Dermis blood vessel endothelial cell (primary cell): ENCODE results near the gene RASGRF2. TPM values are rescaled to one million over a fixed set of nuclear protein-coding genes. Genes with fewer than 3 reads are reported as not detected.
"Not testable (repeated sequence)": the region's sequence is repeated elsewhere in the genome, so short reads cannot be mapped to it uniquely, and the experiment has no call there.

Experiments used
- DNase-seq: peaks from one replicate; pipeline ENCODE4 v3.0.0; 2010
- total RNA-seq: library from RNA; depleted of rRNA; stranded (reverse); fragments of >200 nt; gene quantifications from 2 replicates; pipeline ENCODE4 v1.2.3, GENCODE V29; 2014

RASGRF2 gene
- total RNA-seq, 1 donor from 2014 or later: 26.4 TPM

DNA sequence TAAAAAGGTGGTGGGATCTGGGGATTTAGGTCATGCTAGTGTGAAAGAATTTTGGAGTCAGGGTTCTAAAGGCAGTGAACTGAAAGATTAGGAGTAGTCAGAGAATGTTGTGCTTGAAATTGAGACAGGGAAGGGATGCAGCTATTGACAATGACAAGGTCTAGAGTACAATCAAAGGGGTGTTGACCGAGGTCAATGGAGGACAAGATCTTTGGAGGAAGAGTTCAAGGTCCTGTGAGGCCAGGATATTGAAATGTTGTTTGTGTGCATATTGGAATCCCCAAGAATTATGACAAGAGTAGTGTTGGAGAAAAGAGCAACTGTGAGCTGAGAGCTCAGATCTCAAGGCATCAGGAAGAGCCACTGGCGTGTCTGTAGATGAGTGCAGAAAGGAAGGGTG is 116.9 kb downstream of the RASGRF2 start:
- DNase-seq: no peak

DNA sequence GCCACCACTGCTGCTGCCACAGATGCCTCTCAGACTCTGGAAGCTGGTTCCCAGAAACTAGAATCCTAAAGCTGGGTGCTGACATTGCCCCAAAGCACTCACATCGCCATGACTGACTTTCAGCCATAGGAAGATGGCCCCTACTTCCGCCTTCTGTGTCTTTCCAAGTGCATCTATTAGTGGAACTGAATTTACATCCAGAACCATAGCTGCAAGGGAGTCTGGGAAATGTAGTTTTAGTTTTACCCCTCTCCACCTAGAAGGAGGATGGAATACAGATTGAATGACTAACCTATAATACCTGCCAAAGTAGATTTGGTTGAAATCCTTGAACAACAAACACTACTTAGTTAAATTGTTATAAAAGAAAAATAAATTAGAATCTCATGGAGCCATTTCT is 118.8 kb downstream of the RASGRF2 start:
- no peak for DNase-seq

- DNase-seq: no peak
Observed at GRCh38 chr5:81080809-81081460, 120.8 kb downstream of the RASGRF2 start.

DNA sequence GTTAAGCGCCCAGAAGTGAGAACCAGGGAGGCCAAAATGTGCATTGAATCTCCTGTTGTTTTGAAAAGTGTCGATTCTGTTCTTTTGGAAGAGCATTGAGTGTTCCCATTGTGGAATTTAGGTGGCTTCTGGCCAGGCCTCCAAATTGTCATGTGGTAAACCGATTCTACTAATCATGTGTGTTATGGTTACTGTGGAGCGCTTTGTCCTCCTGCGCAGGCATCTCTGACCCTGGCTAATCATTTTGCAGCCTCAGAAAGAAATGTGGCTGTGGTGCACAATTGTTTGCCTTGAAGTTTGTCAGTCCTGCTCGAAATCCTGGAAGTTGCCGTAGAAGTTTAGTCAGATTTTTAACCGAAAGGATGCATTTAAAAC is 121.3 kb downstream of the RASGRF2 start:
- no peak for DNase-seq

GRCh38 chr5:81086881-81087281 is 126.7 kb downstream of the RASGRF2 start:
- DNase-seq: no peak

DNA sequence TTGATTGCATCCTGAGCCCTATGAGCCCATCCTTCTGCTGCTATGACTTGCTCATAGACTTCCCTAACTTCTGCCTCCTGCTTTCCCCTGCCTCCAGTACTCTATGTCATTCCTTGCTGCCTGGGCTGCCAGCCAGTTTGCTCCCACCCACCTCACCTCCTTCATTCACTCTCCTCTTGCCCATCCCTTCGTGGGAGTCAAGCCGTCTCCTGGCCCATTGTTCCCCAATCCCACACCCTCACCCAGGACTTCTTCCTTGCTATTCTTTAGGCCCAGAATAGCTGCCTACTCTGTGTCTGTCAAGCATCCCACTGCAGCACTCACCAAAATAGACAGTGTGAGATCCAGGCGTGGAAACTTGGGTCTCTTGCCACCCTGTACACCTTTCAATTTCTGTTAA is 131.0 kb downstream of the RASGRF2 start:
- DNase-seq: no peak

GRCh38 chr5:81093536-81094196 is 133.5 kb downstream of the RASGRF2 start:
- no peak for DNase-seq

DNA sequence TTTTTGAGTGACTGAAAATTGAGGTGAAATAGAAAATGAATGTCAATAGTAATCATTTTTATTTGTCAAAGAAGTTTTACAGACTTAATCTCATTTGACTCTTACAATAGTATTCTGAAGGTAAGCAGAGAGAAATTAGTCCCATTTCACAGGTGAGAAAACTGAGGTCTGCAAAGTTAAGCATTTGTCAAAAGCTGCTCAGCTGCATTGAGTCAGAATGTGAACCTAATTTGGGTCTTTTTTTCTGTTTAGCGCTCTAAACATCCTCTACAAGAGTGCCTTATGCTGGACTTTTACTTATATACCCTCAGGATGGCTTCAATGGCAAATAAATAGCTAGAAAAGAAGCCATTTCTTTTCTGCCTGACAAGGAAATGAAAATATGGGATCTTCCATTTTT is 135.7 kb downstream of the RASGRF2 start:
- DNase-seq: no peak

- no peak for DNase-seq
Observed at GRCh38 chr5:81097713-81098112, 137.6 kb downstream of the RASGRF2 start.

- DNase-seq: peak; percentile 3
Observed at GRCh38 chr5:81105261-81105877, 145.2 kb downstream of the RASGRF2 start.

DNA sequence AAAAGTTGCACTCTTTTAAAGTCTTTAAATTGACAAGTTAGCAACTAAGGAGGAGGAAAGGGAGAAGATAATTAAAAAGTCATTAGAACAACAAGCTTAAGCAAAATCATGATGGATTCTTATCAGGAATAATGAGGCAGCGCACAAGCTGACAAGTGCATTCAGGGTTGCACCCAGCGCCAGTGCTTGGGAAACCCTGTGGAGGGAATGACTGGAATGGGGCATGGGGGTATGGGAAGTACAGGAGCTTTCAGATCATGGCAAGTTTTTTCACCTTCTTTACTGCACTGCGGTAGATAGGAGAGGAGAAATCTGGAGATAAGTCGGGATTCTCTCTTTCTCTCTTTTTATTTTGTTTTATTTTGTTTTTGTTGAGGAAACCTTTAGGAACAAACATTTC is 155.1 kb downstream of the RASGRF2 start:
- DNase-seq: no peak

- no peak for DNase-seq
Observed at GRCh38 chr5:81117566-81117965, 157.4 kb downstream of the RASGRF2 start.

GRCh38 chr5:81121273-81121672 is 161.1 kb downstream of the RASGRF2 start:
- DNase-seq: no peak

DNA sequence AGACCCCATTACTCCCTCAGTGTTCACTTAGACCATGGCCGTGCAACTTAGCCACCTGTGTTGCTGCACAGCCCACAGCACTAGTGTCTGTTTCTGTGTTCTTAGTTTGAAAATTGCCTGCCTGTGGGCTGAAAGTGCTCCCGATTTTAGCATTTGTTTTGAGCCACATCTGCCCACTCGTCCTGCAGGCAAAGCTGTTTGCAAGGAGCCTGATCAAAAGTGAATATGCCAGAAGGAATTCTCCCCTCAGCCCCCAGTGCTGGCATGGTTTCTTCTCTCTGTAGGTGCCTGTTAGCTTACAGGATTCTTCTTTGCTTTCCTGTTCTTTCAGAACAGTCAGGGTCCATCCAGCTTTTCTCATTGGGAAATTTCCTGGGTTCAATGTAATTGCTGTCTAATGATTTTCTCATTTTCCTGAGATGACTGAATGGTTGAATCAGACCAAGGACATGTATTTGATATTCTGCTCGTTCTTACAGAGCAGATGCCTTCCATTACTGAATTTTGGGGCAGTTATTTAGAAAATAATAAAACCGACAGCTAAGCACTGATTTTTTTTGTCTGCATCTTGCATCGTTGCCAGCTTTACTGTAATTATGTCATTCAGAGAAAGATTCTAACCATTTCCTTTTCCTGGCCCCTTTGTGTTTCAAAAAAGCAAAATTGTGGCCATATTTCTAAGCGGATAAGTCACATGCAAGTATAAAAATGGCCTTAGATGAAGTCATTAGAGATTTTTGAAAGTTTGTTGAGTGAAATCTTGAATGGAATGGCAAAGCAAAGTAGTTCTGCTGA is 161.9 kb downstream of the RASGRF2 start:
- peak; percentile 35 for DNase-seq

DNA sequence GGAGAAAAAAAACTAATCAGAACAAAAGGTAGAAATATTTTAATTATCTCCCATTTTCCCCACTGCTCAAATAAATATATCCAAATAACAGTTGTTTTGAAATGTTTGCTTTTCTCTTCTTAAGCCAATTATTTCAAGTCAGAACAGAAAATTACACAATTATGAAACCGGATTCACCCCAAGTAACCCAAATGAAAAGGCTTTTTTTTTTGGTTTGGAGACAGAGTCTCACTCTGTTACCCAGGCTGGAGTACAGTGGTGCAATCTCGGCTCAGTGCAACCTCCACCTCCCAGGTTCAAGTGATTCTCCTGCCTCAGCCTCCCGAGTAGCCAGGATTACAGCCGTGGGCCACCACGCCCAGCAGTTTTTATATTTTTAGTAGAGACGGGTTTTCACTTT is 164.5 kb downstream of the RASGRF2 start:
- DNase-seq: not testable (repeated sequence)

DNA sequence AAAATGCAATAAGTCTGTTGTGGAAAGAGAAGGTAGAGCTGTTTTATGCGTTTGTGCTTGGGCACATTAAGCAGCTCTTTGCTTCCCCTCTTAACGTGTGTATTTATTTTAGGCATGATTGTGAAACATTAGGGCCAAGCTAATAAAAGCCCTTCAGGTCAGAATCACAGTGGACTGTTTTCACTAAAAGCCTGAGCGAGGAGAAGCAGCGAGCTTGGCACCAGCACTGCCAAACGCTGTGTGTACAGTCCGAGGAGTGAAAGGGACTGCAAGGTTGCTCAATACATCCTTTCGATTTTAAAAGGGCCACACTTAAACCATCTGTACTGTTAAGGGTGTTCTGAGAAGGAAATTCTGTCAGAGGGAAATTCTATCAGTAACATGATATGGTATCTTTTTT is 165.8 kb downstream of the RASGRF2 start:
- no peak for DNase-seq

DNA sequence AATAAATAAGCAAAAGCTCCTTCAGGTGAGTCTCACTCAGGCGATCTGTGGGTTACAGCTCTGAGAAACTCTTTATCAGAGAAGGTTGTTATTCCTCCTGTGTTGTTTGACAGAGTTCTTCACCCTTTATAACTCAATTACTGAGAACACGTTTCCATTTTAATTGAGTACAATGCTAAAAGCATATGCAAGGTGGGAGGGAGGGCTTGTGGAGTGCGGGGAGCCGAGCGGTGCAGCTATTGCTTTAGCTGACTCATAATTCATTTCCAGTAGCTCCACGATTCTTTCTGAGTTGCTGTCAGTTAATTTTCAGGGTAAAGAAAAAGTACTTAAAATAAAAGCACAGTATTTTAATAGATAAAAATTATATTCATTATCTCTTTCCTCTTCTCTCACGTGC is 168.3 kb downstream of the RASGRF2 start:
- no peak for DNase-seq

- no peak for DNase-seq
Observed at GRCh38 chr5:81132381-81132780, 172.2 kb downstream of the RASGRF2 start.

DNA sequence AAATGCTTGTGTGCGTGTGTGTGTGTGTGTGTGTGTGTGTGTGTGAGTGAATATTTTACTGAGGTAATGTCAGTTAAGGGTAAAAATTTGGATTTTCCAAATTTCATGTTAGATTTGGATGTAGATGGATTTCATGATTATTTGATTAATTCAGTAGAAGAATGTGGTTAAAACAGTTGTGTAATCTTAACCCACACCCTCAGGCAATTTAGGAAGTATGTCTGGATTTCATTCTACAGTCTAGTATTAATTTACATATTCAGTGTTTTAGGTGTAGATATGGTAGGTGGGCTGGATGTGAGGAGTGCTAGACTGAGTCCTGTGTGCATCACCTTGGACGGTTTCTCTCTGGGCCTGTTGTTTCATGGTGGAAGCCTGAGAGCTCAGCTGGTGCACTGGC is 173.9 kb downstream of the RASGRF2 start:
- DNase-seq: no peak

GRCh38 chr5:81134566-81134965 is 174.4 kb downstream of the RASGRF2 start:
- no peak for DNase-seq

DNA sequence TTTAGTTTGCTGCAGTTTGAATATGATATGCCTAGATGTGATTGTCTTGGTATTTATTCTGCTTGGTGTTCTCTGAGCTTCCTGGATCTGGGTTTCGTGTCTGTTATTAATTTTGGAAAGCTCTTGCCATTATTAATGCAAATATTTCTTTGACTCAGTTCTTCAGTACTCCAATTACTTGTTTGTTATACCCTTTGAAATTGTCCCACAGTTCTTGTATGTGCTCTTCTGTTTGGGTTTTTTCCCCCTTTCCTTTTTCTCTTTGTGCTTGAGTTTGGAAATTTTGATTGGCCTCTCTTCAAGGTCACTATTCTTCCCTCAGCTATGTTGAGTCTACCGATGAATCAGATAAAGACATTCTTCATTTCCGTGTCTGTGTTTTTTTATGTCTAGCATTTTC is 176.4 kb downstream of the RASGRF2 start:
- no peak for DNase-seq

DNA sequence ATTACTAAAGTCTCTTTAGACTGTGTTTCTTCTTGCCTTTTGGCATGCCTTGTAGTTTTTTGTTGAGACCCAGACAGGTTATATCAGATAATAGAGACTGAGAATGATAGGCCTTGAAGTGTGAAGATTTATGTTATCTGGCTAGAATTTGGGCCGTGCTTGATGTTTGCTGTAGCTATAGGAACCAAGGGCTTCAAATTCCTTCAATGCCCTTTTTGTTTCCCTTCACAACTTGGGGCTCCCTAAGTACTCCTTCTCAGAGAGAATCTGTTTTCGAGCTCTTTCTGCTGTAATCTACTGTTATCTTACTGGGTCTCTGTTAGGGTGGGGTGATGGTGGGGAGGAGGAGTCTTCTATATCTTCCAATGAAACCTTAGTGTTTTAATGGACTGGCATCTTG is 177.7 kb downstream of the RASGRF2 start:
- no peak for DNase-seq

GRCh38 chr5:81140441-81140840 is 180.3 kb downstream of the RASGRF2 start:
- no peak for DNase-seq

- DNase-seq: peak; percentile 61
Observed at GRCh38 chr5:81140943-81141342, 180.8 kb downstream of the RASGRF2 start.
